NB4 (cell line): Measurements from ENCODE around the gene IGF1R.

Source experiments
- MYC ChIP-seq: IDR thresholded peaks from 2 replicates; pipeline ENCODE4 v1.6.1; 2011; ENCODE audit warnings: low read depth, low read length
- POLR2A ChIP-seq: IDR thresholded peaks from 2 replicates; pipeline ENCODE4 v1.6.1; 2011; ENCODE audit warnings: mild to moderate bottlenecking; ENCODE audit not compliant: insufficient read length; ENCODE audit errors: extremely low read depth
- TF ChIP-seq, protein P1 (sequence below): IDR thresholded peaks from one replicate; pipeline ENCODE4 v1.5.1; 2012; ENCODE audit warnings: low read depth, low read length
- TF ChIP-seq, protein P2 (sequence below): IDR thresholded peaks from 2 replicates; pipeline ENCODE4 v1.6.1; 2011; ENCODE audit warnings: low read depth, low read length

DNA sequence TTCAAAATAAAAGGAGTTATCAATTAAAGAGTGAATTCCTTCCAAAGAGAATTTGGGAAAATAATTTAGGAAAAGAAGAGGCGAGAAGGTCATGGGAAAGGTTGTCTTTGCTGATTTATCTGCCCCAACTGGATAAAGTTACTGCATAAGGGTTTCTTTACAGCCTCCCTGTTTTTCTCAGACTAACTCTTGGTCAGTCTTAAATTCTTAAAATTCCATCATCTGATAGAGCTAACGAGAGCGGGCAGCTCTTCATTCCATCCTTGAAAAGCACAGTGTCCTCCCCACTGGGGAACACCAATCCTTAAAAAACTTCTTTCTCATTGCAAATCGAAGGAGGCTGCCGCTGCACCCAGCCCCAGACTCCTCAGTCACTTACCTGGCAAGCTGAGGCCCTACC is 252.0 kb downstream of the IGF1R start:
- TF ChIP-seq, protein P1, sequence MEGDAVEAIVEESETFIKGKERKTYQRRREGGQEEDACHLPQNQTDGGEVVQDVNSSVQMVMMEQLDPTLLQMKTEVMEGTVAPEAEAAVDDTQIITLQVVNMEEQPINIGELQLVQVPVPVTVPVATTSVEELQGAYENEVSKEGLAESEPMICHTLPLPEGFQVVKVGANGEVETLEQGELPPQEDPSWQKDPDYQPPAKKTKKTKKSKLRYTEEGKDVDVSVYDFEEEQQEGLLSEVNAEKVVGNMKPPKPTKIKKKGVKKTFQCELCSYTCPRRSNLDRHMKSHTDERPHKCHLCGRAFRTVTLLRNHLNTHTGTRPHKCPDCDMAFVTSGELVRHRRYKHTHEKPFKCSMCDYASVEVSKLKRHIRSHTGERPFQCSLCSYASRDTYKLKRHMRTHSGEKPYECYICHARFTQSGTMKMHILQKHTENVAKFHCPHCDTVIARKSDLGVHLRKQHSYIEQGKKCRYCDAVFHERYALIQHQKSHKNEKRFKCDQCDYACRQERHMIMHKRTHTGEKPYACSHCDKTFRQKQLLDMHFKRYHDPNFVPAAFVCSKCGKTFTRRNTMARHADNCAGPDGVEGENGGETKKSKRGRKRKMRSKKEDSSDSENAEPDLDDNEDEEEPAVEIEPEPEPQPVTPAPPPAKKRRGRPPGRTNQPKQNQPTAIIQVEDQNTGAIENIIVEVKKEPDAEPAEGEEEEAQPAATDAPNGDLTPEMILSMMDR, result no peak
- TF ChIP-seq POLR2A, result no peak
- TF ChIP-seq, protein P2, sequence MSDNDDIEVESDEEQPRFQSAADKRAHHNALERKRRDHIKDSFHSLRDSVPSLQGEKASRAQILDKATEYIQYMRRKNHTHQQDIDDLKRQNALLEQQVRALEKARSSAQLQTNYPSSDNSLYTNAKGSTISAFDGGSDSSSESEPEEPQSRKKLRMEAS, result no peak
- TF ChIP-seq MYC, result no peak
